Endodermal cell (in vitro differentiated cells): ENCODE results near the gene SYT11. TPM values are rescaled to one million over a fixed set of nuclear protein-coding genes. Genes with fewer than 3 reads are reported as not detected.

Source experiments
- DNase-seq: peaks from one replicate; pipeline ENCODE4 v3.0.0-alpha.2; 2017
- H3K27ac ChIP-seq: 2 replicates; pipeline ENCODE4 v1.5.1; 2013; ENCODE audit warnings: mild to moderate bottlenecking, low read depth, low read length, moderate library complexity
- H3K27me3 ChIP-seq: 2 replicates; pipeline ENCODE4 v1.6.1; 2013; ENCODE audit warnings: mild to moderate bottlenecking, low read length, moderate library complexity; ENCODE audit not compliant: insufficient read depth, control insufficient read depth, poor library complexity, severe bottlenecking
- H3K36me3 ChIP-seq: 2 replicates; pipeline ENCODE4 v1.7.0; 2013; ENCODE audit warnings: mild to moderate bottlenecking, low read length, moderate library complexity; ENCODE audit not compliant: control insufficient read depth, insufficient read depth
- H3K4me1 ChIP-seq: one replicate; pipeline ENCODE4 v1.7.0; 2013; ENCODE audit warnings: low read length; ENCODE audit not compliant: control insufficient read depth, insufficient read depth
- H3K4me3 ChIP-seq: 2 replicates; pipeline ENCODE4 v1.5.1; 2013; ENCODE audit warnings: mild to moderate bottlenecking, low read length, moderate library complexity
- H3K9ac ChIP-seq: 2 replicates; pipeline ENCODE4 v1.6.1; 2013; ENCODE audit warnings: mild to moderate bottlenecking, low read length, moderate library complexity; ENCODE audit not compliant: poor library complexity, severe bottlenecking; ENCODE audit errors: extremely low read depth
- H3K9me3 ChIP-seq: 2 replicates; pipeline ENCODE4 v1.6.1; 2013; ENCODE audit warnings: mild to moderate bottlenecking, low read length, moderate library complexity; ENCODE audit not compliant: control insufficient read depth
- H3K27ac Mint-ChIP-seq: 2 replicates; pipeline ENCODE4 v1.8.0; 2020; ENCODE audit warnings: mixed read lengths
- H3K27me3 Mint-ChIP-seq: 2 replicates; pipeline ENCODE4 v1.8.0; 2021; ENCODE audit warnings: mild to moderate bottlenecking, mixed read lengths; ENCODE audit not compliant: insufficient read depth
- H3K36me3 Mint-ChIP-seq: 2 replicates; pipeline ENCODE4 v1.8.0; 2020; ENCODE audit warnings: low read depth, mixed read lengths
- H3K4me1 Mint-ChIP-seq: 2 replicates; pipeline ENCODE4 v1.8.0; 2020; ENCODE audit warnings: mixed read lengths
- H3K4me3 Mint-ChIP-seq: 2 replicates; pipeline ENCODE4 v1.8.0; 2020; ENCODE audit warnings: mild to moderate bottlenecking, moderate library complexity, mixed read lengths
- H3K9me3 Mint-ChIP-seq: 2 replicates; pipeline ENCODE4 v1.8.0; 2020; ENCODE audit warnings: mild to moderate bottlenecking, mixed read lengths
- WGBS, 2 experiments: methylation state at CpG; one replicate each; pipeline versions ENCODE4 v1.1.5 to v1.1.7; 2013; ENCODE audit warnings: missing lambda C conversion rate in 2 of 2, mixed read lengths in 1 of 2; ENCODE audit not compliant: insufficient coverage in 1 of 2, insufficient read length in 1 of 2; 5-methylcytosine and 5-hydroxymethylcytosine counted together
- total RNA-seq, 2 donors: library from RNA; stranded (reverse); fragmentation: NEBNext Ultra II Directional in 1 of 2; extraction: Animal tissue kit (Norgen Biotek cat#: 25700) in 1 of 2; gene quantifications; 2 replicates in 1 of 2; 3 replicates in 1 of 2; pipeline ENCODE4 v1.2.1, GENCODE V29; 2021
- TF ChIP-seq, protein P1 (sequence below): fragments of 200-600 bp; sonication (generic); conservative IDR thresholded peaks from 2 replicates; pipeline ENCODE4 v1.5.0; 2021; ENCODE audit warnings: antibody characterized with exemption, mild to moderate bottlenecking

SYT11 gene
- total RNA-seq, 2 donors from 2014 or later: 0.40 to 5.0 TPM

DNA sequence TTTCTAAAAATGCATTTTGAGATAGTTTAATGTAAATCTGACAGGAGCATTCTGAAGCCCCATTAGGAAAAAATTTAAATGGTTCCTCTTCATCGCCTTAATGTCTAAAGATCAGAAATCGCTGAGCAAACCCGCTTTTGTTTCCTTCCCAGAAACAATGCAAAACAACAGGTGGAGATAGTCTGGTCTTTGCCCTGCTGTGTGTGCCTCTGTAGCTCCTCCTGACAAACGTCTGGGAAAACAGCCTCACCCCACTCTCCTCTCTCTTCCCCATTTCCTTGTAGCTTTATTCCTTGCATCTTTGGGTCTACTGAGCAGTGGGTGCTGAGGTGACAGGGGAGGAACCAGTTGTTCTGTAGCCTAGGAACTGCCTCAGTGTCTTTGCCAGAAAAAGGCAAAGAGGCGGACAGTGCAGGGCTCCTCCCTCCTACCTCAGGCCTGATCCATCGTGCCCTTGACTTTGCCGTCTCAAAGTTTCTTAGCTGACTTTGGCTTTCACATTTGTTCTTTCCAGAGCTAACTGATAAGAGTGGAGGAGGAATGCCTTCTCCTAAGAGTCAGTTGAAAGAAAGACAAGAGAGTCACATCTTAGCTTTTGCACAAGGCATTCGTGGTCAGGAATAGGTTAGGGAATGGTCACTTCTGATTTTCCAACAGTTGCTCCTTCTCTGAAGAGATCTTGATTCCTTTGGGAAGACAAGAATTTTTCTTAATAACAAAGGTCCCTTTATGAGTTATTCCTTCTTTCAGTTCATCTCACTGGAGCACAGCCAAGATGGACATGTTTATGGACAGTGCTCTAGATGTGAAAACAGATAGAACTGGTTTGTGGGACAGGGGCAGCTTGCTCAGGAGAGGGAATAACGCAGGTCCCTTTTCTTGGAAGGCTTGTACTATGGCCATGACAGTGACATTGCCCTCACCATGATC lies 24.9 kb downstream of the SYT11 start:
- Mint-ChIP-seq H3K27ac (no peak overlapping the region), H3K4me1 (peaks cover 10% of the 10 kb centered on the region), H3K4me3 (no peak overlapping the region), H3K27me3 (peaks cover 5% of the 10 kb centered on the region), H3K9me3 (no peaks in the 10 kb centered on the region), H3K36me3 (no peaks in the 10 kb centered on the region)
- Histone ChIP-seq H3K36me3 (no peaks in the 10 kb centered on the region), H3K4me1 (no peaks in the 10 kb centered on the region), H3K27ac (no peak overlapping the region), H3K4me3 (no peak overlapping the region), H3K9me3 (no peaks in the 10 kb centered on the region), H3K27me3 (peaks cover 22% of the 10 kb centered on the region), H3K9ac (no peak overlapping the region)
- 78 to 85% methylated on average over 4 to 9 of the region's 9 CpGs for WGBS, 2 experiments
- no peak for DNase-seq
- TF ChIP-seq, protein P1, sequence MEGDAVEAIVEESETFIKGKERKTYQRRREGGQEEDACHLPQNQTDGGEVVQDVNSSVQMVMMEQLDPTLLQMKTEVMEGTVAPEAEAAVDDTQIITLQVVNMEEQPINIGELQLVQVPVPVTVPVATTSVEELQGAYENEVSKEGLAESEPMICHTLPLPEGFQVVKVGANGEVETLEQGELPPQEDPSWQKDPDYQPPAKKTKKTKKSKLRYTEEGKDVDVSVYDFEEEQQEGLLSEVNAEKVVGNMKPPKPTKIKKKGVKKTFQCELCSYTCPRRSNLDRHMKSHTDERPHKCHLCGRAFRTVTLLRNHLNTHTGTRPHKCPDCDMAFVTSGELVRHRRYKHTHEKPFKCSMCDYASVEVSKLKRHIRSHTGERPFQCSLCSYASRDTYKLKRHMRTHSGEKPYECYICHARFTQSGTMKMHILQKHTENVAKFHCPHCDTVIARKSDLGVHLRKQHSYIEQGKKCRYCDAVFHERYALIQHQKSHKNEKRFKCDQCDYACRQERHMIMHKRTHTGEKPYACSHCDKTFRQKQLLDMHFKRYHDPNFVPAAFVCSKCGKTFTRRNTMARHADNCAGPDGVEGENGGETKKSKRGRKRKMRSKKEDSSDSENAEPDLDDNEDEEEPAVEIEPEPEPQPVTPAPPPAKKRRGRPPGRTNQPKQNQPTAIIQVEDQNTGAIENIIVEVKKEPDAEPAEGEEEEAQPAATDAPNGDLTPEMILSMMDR: no peak

DNA sequence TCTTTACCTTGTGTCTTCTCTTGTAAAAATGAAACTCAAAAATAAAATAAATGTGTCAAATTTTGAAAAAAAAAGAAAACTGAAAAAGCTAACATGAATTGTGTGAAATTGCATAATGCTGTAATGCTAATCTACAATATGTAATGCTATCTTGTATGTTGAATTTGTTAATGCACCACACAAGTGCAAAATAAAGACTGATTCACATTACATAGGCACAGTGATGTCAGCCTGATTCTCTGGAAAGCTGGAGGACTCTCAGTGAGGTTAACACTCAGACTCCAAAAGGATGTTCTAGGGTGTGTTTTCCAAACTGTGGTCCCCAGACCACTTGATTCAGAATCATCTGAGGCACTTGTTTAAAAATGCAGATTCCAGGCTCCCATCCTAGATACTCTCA lies 25.6 kb downstream of the SYT11 start:
- Histone ChIP-seq H3K36me3 (no peaks in the 10 kb centered on the region), H3K9me3 (no peaks in the 10 kb centered on the region), H3K9ac (no peak overlapping the region), H3K27ac (no peak overlapping the region), H3K27me3 (peaks cover 20% of the 10 kb centered on the region), H3K4me1 (no peaks in the 10 kb centered on the region), H3K4me3 (no peak overlapping the region)
- peaks cover 10% of the 10 kb centered on the region for H3K4me1 Mint-ChIP-seq
- H3K36me3 Mint-ChIP-seq: no peaks in the 10 kb centered on the region
- H3K27me3 Mint-ChIP-seq: peaks cover 5% of the 10 kb centered on the region
- TF ChIP-seq, protein P1: no peak
- no peak overlapping the region for H3K4me3 Mint-ChIP-seq
- H3K27ac Mint-ChIP-seq: no peak overlapping the region
- DNase-seq: no peak
- no peaks in the 10 kb centered on the region for H3K9me3 Mint-ChIP-seq

DNA sequence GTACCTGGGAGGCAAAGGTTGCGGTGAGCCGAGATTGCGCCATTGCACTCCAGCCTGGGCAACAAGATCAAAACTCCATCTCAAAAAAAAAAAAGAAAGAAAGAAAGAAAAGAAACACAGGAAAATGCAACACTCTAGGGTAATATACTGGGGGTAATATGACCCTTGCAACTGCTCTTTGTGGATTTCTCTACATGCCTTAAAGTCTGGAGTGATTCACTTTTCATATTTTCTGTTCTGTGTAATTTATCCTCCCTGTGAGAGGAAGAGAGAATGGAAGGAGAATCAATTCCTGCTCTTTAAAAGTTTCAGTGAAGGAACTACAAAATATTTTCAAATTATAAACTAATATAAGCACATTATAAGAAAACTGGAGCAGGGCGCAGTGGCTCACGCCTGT lies 29.1 kb downstream of the SYT11 start:
- WGBS, 2 experiments: 93 to 94% methylated on average over 2 to 5 of the region's 5 CpGs

More for the DNA sequence above, 29.1 kb downstream of the SYT11 start:
- Mint-ChIP-seq H3K36me3 (no peaks in the 10 kb centered on the region), H3K9me3 (no peaks in the 10 kb centered on the region), H3K27me3 (no peaks in the 10 kb centered on the region), H3K4me3 (no peak overlapping the region), H3K27ac (no peak overlapping the region), H3K4me1 (peaks cover 10% of the 10 kb centered on the region)
- Histone ChIP-seq H3K36me3 (no peaks in the 10 kb centered on the region), H3K9me3 (no peaks in the 10 kb centered on the region), H3K4me1 (no peaks in the 10 kb centered on the region), H3K4me3 (no peak overlapping the region), H3K27me3 (no peaks in the 10 kb centered on the region), H3K27ac (no peak overlapping the region), H3K9ac (no peak overlapping the region)
- TF ChIP-seq, protein P1: no peak
- DNase-seq: no peak
